ENCODE results near the gene ERCC2. TPM values are rescaled to one million over a fixed set of nuclear protein-coding genes. Genes with fewer than 3 reads are reported as not detected.

The ERCC2 gene
- total and polyA plus RNA-seq, 4 donors = 3.3 to 8.7 (median 8.2) TPM

DNA sequence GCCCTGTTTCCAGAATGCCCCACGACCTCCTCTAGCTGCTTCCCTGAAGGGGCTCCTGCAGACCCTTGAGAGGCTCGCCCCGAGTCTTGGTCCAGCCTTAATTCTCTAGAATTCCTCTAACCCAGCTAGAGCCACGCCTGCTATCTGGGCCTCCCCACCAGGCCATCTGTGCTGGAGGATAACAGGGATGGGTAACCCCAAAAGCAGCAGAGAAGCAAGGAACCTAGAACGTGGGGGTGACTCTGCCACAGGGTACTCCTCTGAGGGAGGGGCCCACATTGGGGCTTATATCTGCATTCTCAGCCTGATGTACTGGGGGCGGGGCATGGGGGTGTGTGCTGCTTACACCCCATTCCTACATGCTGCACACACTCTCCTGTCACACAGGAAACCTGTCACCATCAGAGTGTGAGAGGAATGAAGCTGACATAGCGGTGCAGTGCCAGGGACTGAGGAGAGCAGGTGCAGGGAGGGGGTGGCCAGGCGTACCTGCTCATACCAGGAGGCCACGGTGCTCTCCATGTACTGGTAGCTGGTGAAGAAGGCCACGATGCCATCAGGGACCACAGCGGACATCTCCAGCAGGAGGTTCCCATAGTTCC, 16.0 kb downstream of the ERCC2 start (continued):
- no peak for TF ChIP-seq GABPA (IDR thresholded peaks at IDR 0.05 in 1 of 2, conservative IDR thresholded peaks at IDR 0.05 in 1 of 2)
- no peak for TF ChIP-seq YY1 (IDR thresholded peaks at IDR 0.05)
- TF ChIP-seq RAD21 (IDR thresholded peaks at IDR 0.05) = no peak

DNA sequence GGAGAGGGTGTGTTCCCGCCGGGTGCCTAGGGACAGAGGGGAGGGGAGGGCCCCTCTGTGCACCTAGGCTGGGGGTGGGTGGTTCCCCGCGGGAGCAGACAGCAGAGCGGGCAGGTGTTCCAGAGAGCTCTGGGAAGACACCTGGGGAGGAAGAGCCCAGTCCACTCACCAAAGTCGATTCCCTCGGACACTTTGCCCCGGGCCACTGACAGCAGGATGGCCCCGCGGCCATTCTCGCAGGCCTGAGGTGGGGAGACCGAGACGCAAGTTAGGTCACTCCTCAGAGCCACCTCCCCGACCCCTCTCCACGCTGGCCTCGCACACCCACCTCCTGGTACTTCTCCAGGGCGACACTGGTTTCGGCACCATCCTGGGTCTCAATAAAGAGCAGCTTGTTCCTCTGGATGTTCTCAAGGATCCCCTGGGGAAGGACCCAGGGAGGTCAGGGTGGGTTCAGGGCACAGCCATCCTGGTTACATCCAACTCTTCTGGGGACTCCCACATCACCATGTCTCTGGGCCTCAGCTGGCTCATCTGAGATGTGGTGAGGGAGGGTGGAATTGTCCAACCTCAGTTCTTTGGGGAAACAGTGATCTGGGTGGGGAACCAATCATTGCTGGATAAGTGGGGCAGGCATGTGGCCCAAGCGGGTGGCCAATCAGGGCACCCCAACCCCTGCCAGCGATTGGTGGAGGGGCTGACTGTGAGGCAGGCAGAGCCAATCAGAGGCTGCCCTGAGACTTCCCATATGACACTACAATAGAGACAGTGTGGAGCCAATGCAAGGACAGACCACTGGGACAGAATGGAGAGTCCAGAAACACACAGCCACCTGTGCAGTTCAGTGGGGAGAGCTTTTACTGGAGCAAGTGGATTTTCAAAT, 17.2 kb downstream of the ERCC2 start:
- no peak overlapping the region for H3K27ac ChIP-seq (ENCODE audit: low read depth in 1 of 2, low read length in 2 of 2)
- TF ChIP-seq GABPA (IDR thresholded peaks at IDR 0.05 in 1 of 2, conservative IDR thresholded peaks at IDR 0.05 in 1 of 2) = no peak
- TF ChIP-seq FOXA2 (IDR thresholded peaks at IDR 0.05) = no peak
- TF ChIP-seq, protein P1, sequence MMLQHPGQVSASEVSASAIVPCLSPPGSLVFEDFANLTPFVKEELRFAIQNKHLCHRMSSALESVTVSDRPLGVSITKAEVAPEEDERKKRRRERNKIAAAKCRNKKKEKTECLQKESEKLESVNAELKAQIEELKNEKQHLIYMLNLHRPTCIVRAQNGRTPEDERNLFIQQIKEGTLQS (IDR thresholded peaks at IDR 0.05) = no peak
- TF ChIP-seq FOXA1 (IDR thresholded peaks at IDR 0.05) = no peak
- TF ChIP-seq YY1 (IDR thresholded peaks at IDR 0.05) = no peak
- no peak for TF ChIP-seq NR2F2 (IDR thresholded peaks at IDR 0.05)
- TF ChIP-seq, protein P2, sequence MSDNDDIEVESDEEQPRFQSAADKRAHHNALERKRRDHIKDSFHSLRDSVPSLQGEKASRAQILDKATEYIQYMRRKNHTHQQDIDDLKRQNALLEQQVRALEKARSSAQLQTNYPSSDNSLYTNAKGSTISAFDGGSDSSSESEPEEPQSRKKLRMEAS (IDR thresholded peaks at IDR 0.05) = no peak
- TF ChIP-seq, protein P3, sequence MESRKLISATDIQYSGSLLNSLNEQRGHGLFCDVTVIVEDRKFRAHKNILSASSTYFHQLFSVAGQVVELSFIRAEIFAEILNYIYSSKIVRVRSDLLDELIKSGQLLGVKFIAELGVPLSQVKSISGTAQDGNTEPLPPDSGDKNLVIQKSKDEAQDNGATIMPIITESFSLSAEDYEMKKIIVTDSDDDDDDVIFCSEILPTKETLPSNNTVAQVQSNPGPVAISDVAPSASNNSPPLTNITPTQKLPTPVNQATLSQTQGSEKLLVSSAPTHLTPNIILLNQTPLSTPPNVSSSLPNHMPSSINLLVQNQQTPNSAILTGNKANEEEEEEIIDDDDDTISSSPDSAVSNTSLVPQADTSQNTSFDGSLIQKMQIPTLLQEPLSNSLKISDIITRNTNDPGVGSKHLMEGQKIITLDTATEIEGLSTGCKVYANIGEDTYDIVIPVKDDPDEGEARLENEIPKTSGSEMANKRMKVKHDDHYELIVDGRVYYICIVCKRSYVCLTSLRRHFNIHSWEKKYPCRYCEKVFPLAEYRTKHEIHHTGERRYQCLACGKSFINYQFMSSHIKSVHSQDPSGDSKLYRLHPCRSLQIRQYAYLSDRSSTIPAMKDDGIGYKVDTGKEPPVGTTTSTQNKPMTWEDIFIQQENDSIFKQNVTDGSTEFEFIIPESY (IDR thresholded peaks at IDR 0.05) = no peak
- no peak for TF ChIP-seq SP1 (IDR thresholded peaks at IDR 0.05)
- TF ChIP-seq RAD21 (IDR thresholded peaks at IDR 0.05) = no peak
- TF ChIP-seq TAF1 (conservative IDR thresholded peaks at IDR 0.05) = no peak
- H3K4me3 ChIP-seq (ENCODE audit: low read depth in 1 of 3, low read length in 3 of 3) = no peak overlapping the region
- no peaks in the 10 kb centered on the region for H3K4me1 ChIP-seq (ENCODE audit: control insufficient read depth in 4 of 4, insufficient read depth in 4 of 4, low read length in 3 of 4)
- WGBS = 93% methylated on average over 20 of the region's 20 CpGs
- H3K36me3 ChIP-seq (ENCODE audit: control insufficient read depth in 4 of 4, insufficient read depth in 3 of 4, low read depth in 1 of 4, low read length in 3 of 4) = peaks cover 0 to 39% (median 7%) of the 10 kb centered on the region in 4 donors
- no peak overlapping the region for H3K9ac ChIP-seq (ENCODE audit: low read depth in 1 of 2, low read length in 2 of 2)
- H3K9me3 ChIP-seq (ENCODE audit: control insufficient read depth in 4 of 4, low read length in 3 of 4) = no peaks in the 10 kb centered on the region
- H3K27me3 ChIP-seq (ENCODE audit: control insufficient read depth in 4 of 4, insufficient read depth in 4 of 4, low read length in 3 of 4) = no peaks in the 10 kb centered on the region
- no peak for DNase-seq (ENCODE audit: low spot score)

DNA sequence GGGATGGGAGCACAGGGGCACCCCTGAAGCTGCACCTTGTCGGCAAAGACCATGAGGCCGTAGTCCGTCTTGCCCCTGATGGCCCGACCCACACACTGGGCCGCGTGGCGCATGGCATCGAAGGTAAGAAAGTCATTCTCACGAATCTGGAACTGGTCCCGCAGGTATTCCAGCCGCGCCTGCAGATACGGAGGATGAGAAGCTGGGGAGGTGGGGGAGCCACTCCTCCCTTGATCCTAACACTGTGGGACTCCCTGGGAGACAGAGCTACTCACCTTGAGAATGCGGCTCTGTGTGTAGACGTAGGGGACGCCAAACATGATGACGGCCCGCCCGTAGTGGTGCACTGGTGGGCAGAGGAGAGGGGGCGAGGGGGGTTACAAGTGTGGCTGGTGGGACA, 17.9 kb downstream of the ERCC2 start:
- H3K9ac ChIP-seq (ENCODE audit: low read depth in 1 of 2, low read length in 2 of 2) = no peak overlapping the region
- H3K36me3 ChIP-seq (ENCODE audit: control insufficient read depth in 4 of 4, insufficient read depth in 3 of 4, low read depth in 1 of 4, low read length in 3 of 4) = peaks cover 0 to 39% (median 7%) of the 10 kb centered on the region in 4 donors
- H3K9me3 ChIP-seq (ENCODE audit: control insufficient read depth in 4 of 4, low read length in 3 of 4) = no peaks in the 10 kb centered on the region
- no peaks in the 10 kb centered on the region for H3K4me1 ChIP-seq (ENCODE audit: control insufficient read depth in 4 of 4, insufficient read depth in 4 of 4, low read length in 3 of 4)
- H3K27me3 ChIP-seq (ENCODE audit: control insufficient read depth in 4 of 4, insufficient read depth in 4 of 4, low read length in 3 of 4) = no peaks in the 10 kb centered on the region
- no peak overlapping the region for H3K27ac ChIP-seq (ENCODE audit: low read depth in 1 of 2, low read length in 2 of 2)
- no peak for DNase-seq (ENCODE audit: low spot score)
- no peak overlapping the region for H3K4me3 ChIP-seq (ENCODE audit: low read depth in 1 of 3, low read length in 3 of 3)
- 95% methylated on average over 20 of the region's 20 CpGs for WGBS
- TF ChIP-seq HNF4A (conservative IDR thresholded peaks at IDR 0.05) = no peak
- TF ChIP-seq, protein P4, sequence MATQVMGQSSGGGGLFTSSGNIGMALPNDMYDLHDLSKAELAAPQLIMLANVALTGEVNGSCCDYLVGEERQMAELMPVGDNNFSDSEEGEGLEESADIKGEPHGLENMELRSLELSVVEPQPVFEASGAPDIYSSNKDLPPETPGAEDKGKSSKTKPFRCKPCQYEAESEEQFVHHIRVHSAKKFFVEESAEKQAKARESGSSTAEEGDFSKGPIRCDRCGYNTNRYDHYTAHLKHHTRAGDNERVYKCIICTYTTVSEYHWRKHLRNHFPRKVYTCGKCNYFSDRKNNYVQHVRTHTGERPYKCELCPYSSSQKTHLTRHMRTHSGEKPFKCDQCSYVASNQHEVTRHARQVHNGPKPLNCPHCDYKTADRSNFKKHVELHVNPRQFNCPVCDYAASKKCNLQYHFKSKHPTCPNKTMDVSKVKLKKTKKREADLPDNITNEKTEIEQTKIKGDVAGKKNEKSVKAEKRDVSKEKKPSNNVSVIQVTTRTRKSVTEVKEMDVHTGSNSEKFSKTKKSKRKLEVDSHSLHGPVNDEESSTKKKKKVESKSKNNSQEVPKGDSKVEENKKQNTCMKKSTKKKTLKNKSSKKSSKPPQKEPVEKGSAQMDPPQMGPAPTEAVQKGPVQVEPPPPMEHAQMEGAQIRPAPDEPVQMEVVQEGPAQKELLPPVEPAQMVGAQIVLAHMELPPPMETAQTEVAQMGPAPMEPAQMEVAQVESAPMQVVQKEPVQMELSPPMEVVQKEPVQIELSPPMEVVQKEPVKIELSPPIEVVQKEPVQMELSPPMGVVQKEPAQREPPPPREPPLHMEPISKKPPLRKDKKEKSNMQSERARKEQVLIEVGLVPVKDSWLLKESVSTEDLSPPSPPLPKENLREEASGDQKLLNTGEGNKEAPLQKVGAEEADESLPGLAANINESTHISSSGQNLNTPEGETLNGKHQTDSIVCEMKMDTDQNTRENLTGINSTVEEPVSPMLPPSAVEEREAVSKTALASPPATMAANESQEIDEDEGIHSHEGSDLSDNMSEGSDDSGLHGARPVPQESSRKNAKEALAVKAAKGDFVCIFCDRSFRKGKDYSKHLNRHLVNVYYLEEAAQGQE (IDR thresholded peaks at IDR 0.05) = no peak
- TF ChIP-seq SP1 (IDR thresholded peaks at IDR 0.05) = no peak
- TF ChIP-seq, protein P3 (IDR thresholded peaks at IDR 0.05) = no peak
- no peak for TF ChIP-seq YY1 (IDR thresholded peaks at IDR 0.05)
- TF ChIP-seq, protein P5, sequence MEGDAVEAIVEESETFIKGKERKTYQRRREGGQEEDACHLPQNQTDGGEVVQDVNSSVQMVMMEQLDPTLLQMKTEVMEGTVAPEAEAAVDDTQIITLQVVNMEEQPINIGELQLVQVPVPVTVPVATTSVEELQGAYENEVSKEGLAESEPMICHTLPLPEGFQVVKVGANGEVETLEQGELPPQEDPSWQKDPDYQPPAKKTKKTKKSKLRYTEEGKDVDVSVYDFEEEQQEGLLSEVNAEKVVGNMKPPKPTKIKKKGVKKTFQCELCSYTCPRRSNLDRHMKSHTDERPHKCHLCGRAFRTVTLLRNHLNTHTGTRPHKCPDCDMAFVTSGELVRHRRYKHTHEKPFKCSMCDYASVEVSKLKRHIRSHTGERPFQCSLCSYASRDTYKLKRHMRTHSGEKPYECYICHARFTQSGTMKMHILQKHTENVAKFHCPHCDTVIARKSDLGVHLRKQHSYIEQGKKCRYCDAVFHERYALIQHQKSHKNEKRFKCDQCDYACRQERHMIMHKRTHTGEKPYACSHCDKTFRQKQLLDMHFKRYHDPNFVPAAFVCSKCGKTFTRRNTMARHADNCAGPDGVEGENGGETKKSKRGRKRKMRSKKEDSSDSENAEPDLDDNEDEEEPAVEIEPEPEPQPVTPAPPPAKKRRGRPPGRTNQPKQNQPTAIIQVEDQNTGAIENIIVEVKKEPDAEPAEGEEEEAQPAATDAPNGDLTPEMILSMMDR (IDR thresholded peaks at IDR 0.05; ENCODE audit: low read depth, low read length, missing input control) = no peak
- no peak for TF ChIP-seq HNF4G (IDR thresholded peaks at IDR 0.05)
- no peak for TF ChIP-seq TAF1 (conservative IDR thresholded peaks at IDR 0.05)
- TF ChIP-seq, protein P1 (IDR thresholded peaks at IDR 0.05) = no peak
- no peak for TF ChIP-seq NR2F2 (IDR thresholded peaks at IDR 0.05)
- TF ChIP-seq GABPA (IDR thresholded peaks at IDR 0.05 in 1 of 2, conservative IDR thresholded peaks at IDR 0.05 in 1 of 2) = no peak
- TF ChIP-seq FOXA2 (IDR thresholded peaks at IDR 0.05) = no peak
- TF ChIP-seq FOXA1 (IDR thresholded peaks at IDR 0.05) = no peak
- TF ChIP-seq, protein P2 (IDR thresholded peaks at IDR 0.05) = no peak
- TF ChIP-seq EGR1 (IDR thresholded peaks at IDR 0.05; ENCODE audit: low read depth in 2 of 2) = no peak

All from liver (tissue), 9 donors.